HEK293T (cell line): ENCODE measurements around the gene SLC17A4.

ENCODE experiments used
- BHLHE40 ChIP-seq: fragments of 450-650 bp; IDR thresholded peaks from 2 replicates; pipeline ENCODE4 v1.6.1; 2016; ENCODE audit warnings: mild to moderate bottlenecking, moderate library complexity, borderline replicate concordance
- CTBP1 ChIP-seq: fragments of 450-650 bp; IDR thresholded peaks from 2 replicates; pipeline ENCODE4 v1.6.1; 2016; ENCODE audit warnings: borderline replicate concordance
- ELF4 ChIP-seq: fragments of 450-650 bp; IDR thresholded peaks from 2 replicates; pipeline ENCODE4 v1.6.1; 2017; ENCODE audit warnings: antibody characterized with exemption
- FOXA1 ChIP-seq: fragments of 450-650 bp; IDR thresholded peaks from 2 replicates; pipeline ENCODE4 v1.6.1; 2016; ENCODE audit warnings: mild to moderate bottlenecking
- FOXK2 ChIP-seq: fragments of 450-650 bp; IDR thresholded peaks from 2 replicates; pipeline ENCODE4 v1.6.1; 2016; ENCODE audit warnings: mild to moderate bottlenecking
- FOXM1 ChIP-seq: fragments of 450-650 bp; IDR thresholded peaks from 2 replicates; pipeline ENCODE4 v1.6.1; 2017; ENCODE audit warnings: mild to moderate bottlenecking, borderline replicate concordance
- HDGF ChIP-seq: fragments of 450-650 bp; IDR thresholded peaks from 2 replicates; pipeline ENCODE4 v1.6.1; 2017; ENCODE audit warnings: antibody characterized with exemption, borderline replicate concordance
- L3MBTL2 ChIP-seq: fragments of 450-650 bp; conservative IDR thresholded peaks from 2 replicates; pipeline ENCODE4 v1.6.1; 2016; ENCODE audit warnings: mild to moderate bottlenecking
- NFRKB ChIP-seq: fragments of 450-650 bp; IDR thresholded peaks from 2 replicates; pipeline ENCODE4 v1.6.1; 2016; ENCODE audit warnings: mild to moderate bottlenecking, moderate library complexity
- PKNOX1 ChIP-seq: fragments of 450-650 bp; IDR thresholded peaks from 2 replicates; pipeline ENCODE4 v1.6.1; 2016
- SP1 ChIP-seq: fragments of 450-650 bp; IDR thresholded peaks from 2 replicates; pipeline ENCODE4 v1.6.1; 2017
- SUZ12 ChIP-seq: fragments of 450-650 bp; IDR thresholded peaks from 2 replicates; pipeline ENCODE4 v1.6.1; 2016; ENCODE audit warnings: mild to moderate bottlenecking
- TARDBP ChIP-seq: fragments of 450-650 bp; IDR thresholded peaks from 2 replicates; pipeline ENCODE4 v1.6.1; 2016
- ZNF384 ChIP-seq: fragments of 450-650 bp; IDR thresholded peaks from 2 replicates; pipeline ENCODE4 v1.6.1; 2016

- TF ChIP-seq FOXA1 (no peak), FOXK2 (no peak), NFRKB (no peak), SUZ12 (no peak), BHLHE40 (no peak), ZNF384 (no peak), CTBP1 (no peak), SP1 (no peak), HDGF (no peak), PKNOX1 (no peak), L3MBTL2 (no peak), FOXM1 (no peak), ELF4 (no peak), TARDBP (no peak)
Measured at GRCh38 chr6:25715794-25716193, 38.7 kb upstream of the SLC17A4 start.
